PC-3 (cell line): Measurements from ENCODE around the gene MDK. TPM values are rescaled to one million over a fixed set of nuclear protein-coding genes. Genes with fewer than 3 reads are reported as not detected.

Experiments
- ATAC-seq: fragments of 200-7000 bp; cut with Tn5 transposase; 2 replicates; pipeline ENCODE4 v1.9.1; 2020; ENCODE audit warnings: mild to moderate bottlenecking, moderate library complexity
- BruUV-seq: library from RNA; stranded (reverse); fragments of 400-500 nt; replicated peaks from 2 replicates; lab custom pipeline; 2021; lab: Mats Ljungman, UMichigan
- CTCF ChIA-PET: fragments of 300-600 bp; sonication (Branson Sonifier 250); formaldehyde crosslinking; loops from one replicate; lab custom pipeline; 2022; ENCODE audit warnings: antibody characterized with exemption; lab: Charles Lee
- POLR2A ChIA-PET: fragments of 300-600 bp; sonication (Branson Sonifier 250); formaldehyde crosslinking; loops from one replicate; lab custom pipeline; 2022; ENCODE audit warnings: antibody characterized with exemption; ENCODE audit not compliant: unreplicated experiment; lab: Charles Lee
- DNase-seq: peaks from one replicate; pipeline ENCODE4 v3.0.0-alpha.2; 2015
- H2AFZ ChIP-seq: fragments of 300-600 bp; sonication (generic); 2 replicates; pipeline ENCODE4 v1.6.0; 2016; ENCODE audit warnings: antibody characterized with exemption, low read length
- H3F3A ChIP-seq: fragments of 300-600 bp; sonication (generic); one replicate; pipeline ENCODE4 v1.6.0; 2017; ENCODE audit warnings: antibody characterized with exemption, low read length, control low read depth, mild to moderate bottlenecking; ENCODE audit not compliant: unreplicated experiment
- H3K27ac ChIP-seq: fragments of 300-600 bp; sonication (generic); 2 replicates; pipeline ENCODE4 v1.5.1; 2016; ENCODE audit warnings: mild to moderate bottlenecking, low read length
- H3K27me3 ChIP-seq: fragments of 300-600 bp; sonication (generic); 2 replicates; pipeline ENCODE4 v1.6.1; 2016; ENCODE audit warnings: low read length, mixed read lengths
- H3K36me3 ChIP-seq: fragments of 300-600 bp; sonication (generic); 2 replicates; pipeline ENCODE4 v1.6.1; 2016; ENCODE audit warnings: low read depth, mixed run types, low read length, mixed read lengths
- H3K4me1 ChIP-seq: fragments of 300-600 bp; sonication (generic); 2 replicates; pipeline ENCODE4 v1.5.1; 2016; ENCODE audit warnings: low read length; ENCODE audit not compliant: insufficient read depth
- H3K4me2 ChIP-seq: fragments of 300-600 bp; sonication (generic); 2 replicates; pipeline ENCODE4 v1.6.0; 2016; ENCODE audit warnings: low read length
- H3K4me3 ChIP-seq: fragments of 300-600 bp; sonication (generic); 2 replicates; pipeline ENCODE4 v1.5.1; 2016; ENCODE audit warnings: mild to moderate bottlenecking, low read length, mixed read lengths
- H3K79me2 ChIP-seq: fragments of 300-600 bp; sonication (generic); 2 replicates; pipeline ENCODE4 v1.6.1; 2017; ENCODE audit warnings: low read length, mixed read lengths
- H3K9ac ChIP-seq: fragments of 300-600 bp; sonication (generic); 2 replicates; pipeline ENCODE4 v1.6.0; 2016; ENCODE audit warnings: mild to moderate bottlenecking, low read length
- H3K9me2 ChIP-seq: fragments of 300-600 bp; sonication (generic); replicated peaks from 2 replicates; pipeline ENCODE4 v1.6.1; 2016; ENCODE audit warnings: mixed run types, low read length, mixed read lengths
- H3K9me3 ChIP-seq: fragments of 300-600 bp; sonication (generic); 2 replicates; pipeline ENCODE4 v1.6.1; 2016; ENCODE audit warnings: low read length, mixed read lengths
- H4K20me1 ChIP-seq: fragments of 300-600 bp; sonication (generic); 2 replicates; pipeline ENCODE4 v1.6.1; 2016; ENCODE audit warnings: low read length, mixed read lengths
- CTCF ChIP-seq: fragments of 300-600 bp; sonication (generic); conservative IDR thresholded peaks from 2 replicates; pipeline ENCODE4 v1.5.1; 2017; ENCODE audit warnings: antibody characterized with exemption, low read depth, mild to moderate bottlenecking, low read length
- EZH2 ChIP-seq: fragments of 300-600 bp; sonication (generic); IDR thresholded peaks from one replicate; pipeline ENCODE4 v1.6.1; 2017; ENCODE audit warnings: antibody characterized with exemption, mild to moderate bottlenecking, low read length; ENCODE audit not compliant: unreplicated experiment
- EZH2phosphoT487 ChIP-seq: fragments of 300-600 bp; sonication (generic); IDR thresholded peaks from 2 replicates; pipeline ENCODE4 v1.6.1; 2018; ENCODE audit warnings: mild to moderate bottlenecking, antibody characterized with exemption, low read length, borderline replicate concordance
- intact Hi-C: fragments of 100-400 bp; cut with micrococcal nuclease; formaldehyde crosslinking; loops from 2 replicates; pipeline ENCODE4 v1.9.0; 2023
- total RNA-seq: library from RNA; depleted of rRNA; stranded (reverse); fragments of >200 nt; gene quantifications from 2 replicates; pipeline ENCODE4 v1.2.3, GENCODE V29; 2014

MDK gene
- total RNA-seq, 1 experiment from 2014 or later: 184 TPM

GRCh38 chr11:46347637-46348311, 33.7 kb upstream of the MDK start:
- H3K27ac ChIP-seq: no peak overlapping the region
- ChIA-PET POLR2A (no interaction called here), CTCF (no interaction called here)
- H3K9me2 ChIP-seq: no peaks in the 10 kb centered on the region
- H3K79me2 ChIP-seq: peaks cover 49% of the 10 kb centered on the region
- peak overlapping the region; percentile 99 for H3K4me2 ChIP-seq
- peak; percentile 30 for ATAC-seq
- intact Hi-C loops: loop anchor here (2.0 kb wide), 1 partner anchor 15 kb away; no protein-coding TSS in a partner anchor
- H3F3A ChIP-seq: no peaks in the 10 kb centered on the region
- H3K4me3 ChIP-seq: peak overlapping the region; percentile 81
- TF ChIP-seq EZH2 (no peak), EZH2phosphoT487 (no peak)
- H3K27me3 ChIP-seq: no peaks in the 10 kb centered on the region
- no TSS peak for BruUV-seq
- H2AFZ ChIP-seq: peak overlapping the region; percentile 64
- no peaks in the 10 kb centered on the region for H4K20me1 ChIP-seq
- H3K36me3 ChIP-seq: no peaks in the 10 kb centered on the region; the same call in 1 of the 2 replicates
- H3K4me1 ChIP-seq: peaks cover 12% of the 10 kb centered on the region
- H3K9me3 ChIP-seq: no peaks in the 10 kb centered on the region
- DNase-seq: no peak
- peak overlapping the region; percentile 86 for H3K9ac ChIP-seq

- Histone ChIP-seq H3K27me3 (no peaks in the 10 kb centered on the region), H2AFZ (no peak overlapping the region), H3K79me2 (peaks cover 60% of the 10 kb centered on the region), H3K27ac (no peak overlapping the region), H3K4me2 (peak overlapping the region; percentile 99), H4K20me1 (no peaks in the 10 kb centered on the region), H3K4me3 (peak overlapping the region; percentile 81), H3K9me3 (no peaks in the 10 kb centered on the region), H3K4me1 (peaks cover 12% of the 10 kb centered on the region), H3F3A (no peaks in the 10 kb centered on the region), H3K9ac (peak overlapping the region; percentile 86), H3K36me3 (no peaks in the 10 kb centered on the region; the same call in 1 of the 2 replicates), H3K9me2 (no peaks in the 10 kb centered on the region)
- CTCF ChIA-PET: no interaction called here
- DNase-seq: no peak
- no peak for TF ChIP-seq CTCF
- TF ChIP-seq EZH2phosphoT487: no peak
- TF ChIP-seq EZH2: no peak
- no TSS peak for BruUV-seq
- intact Hi-C loops: loop anchor here (2.0 kb wide), 1 partner anchor 14 kb away; no protein-coding TSS in a partner anchor
- ATAC-seq: 0 out of 2 replicates have a peak, but pooled peaks have one; percentile 3
- POLR2A ChIA-PET: no interaction called here
Measured at GRCh38 chr11:46348566-46349401, 32.7 kb upstream of the MDK start.

- TF ChIP-seq CTCF (no peak), EZH2 (no peak), EZH2phosphoT487 (no peak)
- Histone ChIP-seq H4K20me1 (no peaks in the 10 kb centered on the region), H3K27ac (no peak overlapping the region), H3K4me3 (no peak overlapping the region), H3K4me1 (peaks cover 12% of the 10 kb centered on the region), H3F3A (no peaks in the 10 kb centered on the region), H3K27me3 (no peaks in the 10 kb centered on the region), H2AFZ (no peak overlapping the region), H3K9ac (no peak overlapping the region), H3K79me2 (peaks cover 69% of the 10 kb centered on the region), H3K9me3 (no peaks in the 10 kb centered on the region), H3K4me2 (no peak overlapping the region), H3K9me2 (no peaks in the 10 kb centered on the region), H3K36me3 (no peaks in the 10 kb centered on the region; the same call in 1 of the 2 replicates)
- no peak for DNase-seq
- CTCF ChIA-PET: no interaction called here
- POLR2A ChIA-PET: no interaction called here
- ATAC-seq: no peak
- BruUV-seq: no TSS peak
- intact Hi-C loops: no loop called here
Measured at GRCh38 chr11:46350695-46351094, 30.8 kb upstream of the MDK start.
